Measurements from ENCODE around the gene RANBP9.

- TF ChIP-seq CTCF (conservative IDR thresholded peaks at IDR 0.05; ENCODE audit: low read depth, low read length) (no peak), EZH2 (IDR thresholded peaks at IDR 0.05; ENCODE audit: low read length, unreplicated experiment) (no peak), EZH2phosphoT487 (IDR thresholded peaks at IDR 0.05; ENCODE audit: borderline replicate concordance, low read length) (no peak)
These were observed 121.8 kb downstream of the RANBP9 start for GRCh38 chr6:13589801-13590200.
